ENCODE results near the gene TFDP1.

TFDP1 gene

GRCh38 chr13:113584205-113584869 is at the start of gene TFDP1:
Gene TFDP1, plus strand, starts transcription at chr13:113584753. Its CDS starts 1,085 bp downstream, at chr13:113585838.
- DNase-seq = peak; percentile 92 to 94

DNA sequence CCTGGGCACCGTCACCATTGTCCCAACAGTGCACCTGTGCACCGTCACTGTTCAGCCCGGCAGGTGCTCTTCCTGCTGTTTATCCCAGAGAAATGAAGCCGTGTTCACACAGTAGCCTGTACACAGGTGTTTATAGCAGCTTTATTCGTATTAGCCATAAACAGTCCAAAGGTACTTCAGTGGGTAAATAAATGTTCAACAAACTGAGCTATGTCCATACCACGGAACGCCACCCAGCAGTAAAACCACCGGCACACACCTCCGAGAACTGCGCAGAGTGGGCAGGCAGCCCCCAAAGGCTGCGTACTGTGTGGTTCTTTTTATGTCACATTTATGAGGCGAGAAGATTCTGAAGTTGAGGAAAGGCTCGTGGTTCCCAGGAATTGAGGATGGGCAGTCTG is 49.2 kb upstream of the TFDP1 start:
- DNase-seq = no peak

- DNase-seq = no peak
Observed at GRCh38 chr13:113536461-113537110, 48.0 kb upstream of the TFDP1 start.

- DNase-seq = no peak
Observed at GRCh38 chr13:113537205-113537604, 47.3 kb upstream of the TFDP1 start.

- DNase-seq = no peak
Observed at GRCh38 chr13:113537909-113538688, 46.5 kb upstream of the TFDP1 start.

DNA sequence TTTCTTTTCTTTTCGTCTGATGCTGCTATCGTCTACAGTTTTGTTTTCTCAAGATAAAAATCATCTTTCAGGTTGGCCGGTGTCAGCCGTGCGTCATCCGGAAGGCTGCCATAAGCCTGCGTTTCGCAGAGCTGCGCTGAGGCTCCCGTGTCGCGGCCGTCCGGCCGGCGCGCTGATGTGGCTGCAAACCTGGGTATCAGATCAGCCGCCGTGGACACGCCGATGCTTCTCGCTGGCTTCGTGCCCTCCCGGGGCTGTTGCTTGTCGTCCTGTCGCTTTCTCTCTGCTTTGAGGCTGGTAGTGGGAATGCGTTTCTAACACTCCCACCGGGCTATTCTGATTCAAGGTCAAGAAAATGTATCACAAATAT is 45.9 kb upstream of the TFDP1 start:
- DNase-seq = no peak

GRCh38 chr13:113539176-113539575 is 45.4 kb upstream of the TFDP1 start:
- no peak for DNase-seq

GRCh38 chr13:113539822-113540221 is 44.7 kb upstream of the TFDP1 start:
- no peak for DNase-seq

DNA sequence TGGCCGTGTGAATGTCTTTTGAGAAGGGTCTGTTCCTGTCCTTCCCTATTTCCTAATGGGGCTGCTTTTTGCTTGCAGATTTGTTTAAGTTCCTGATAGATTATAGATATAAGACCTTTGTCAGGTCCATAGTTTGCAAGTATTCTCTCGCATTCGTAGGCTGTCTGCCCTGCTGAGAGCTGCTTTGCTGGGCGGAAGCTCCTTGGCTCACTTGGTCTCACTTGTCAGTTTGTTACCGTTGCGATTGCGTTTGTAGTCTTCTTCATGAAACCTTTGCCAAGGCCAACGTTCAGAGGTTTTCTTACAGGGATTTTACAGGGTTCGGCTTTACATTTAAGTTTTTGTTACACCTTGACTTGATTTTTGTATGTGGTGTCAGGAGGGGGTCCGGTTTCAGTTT is 44.0 kb upstream of the TFDP1 start:
- DNase-seq = no peak

- no peak for DNase-seq
Observed at GRCh38 chr13:113542751-113543424, 41.7 kb upstream of the TFDP1 start.

DNA sequence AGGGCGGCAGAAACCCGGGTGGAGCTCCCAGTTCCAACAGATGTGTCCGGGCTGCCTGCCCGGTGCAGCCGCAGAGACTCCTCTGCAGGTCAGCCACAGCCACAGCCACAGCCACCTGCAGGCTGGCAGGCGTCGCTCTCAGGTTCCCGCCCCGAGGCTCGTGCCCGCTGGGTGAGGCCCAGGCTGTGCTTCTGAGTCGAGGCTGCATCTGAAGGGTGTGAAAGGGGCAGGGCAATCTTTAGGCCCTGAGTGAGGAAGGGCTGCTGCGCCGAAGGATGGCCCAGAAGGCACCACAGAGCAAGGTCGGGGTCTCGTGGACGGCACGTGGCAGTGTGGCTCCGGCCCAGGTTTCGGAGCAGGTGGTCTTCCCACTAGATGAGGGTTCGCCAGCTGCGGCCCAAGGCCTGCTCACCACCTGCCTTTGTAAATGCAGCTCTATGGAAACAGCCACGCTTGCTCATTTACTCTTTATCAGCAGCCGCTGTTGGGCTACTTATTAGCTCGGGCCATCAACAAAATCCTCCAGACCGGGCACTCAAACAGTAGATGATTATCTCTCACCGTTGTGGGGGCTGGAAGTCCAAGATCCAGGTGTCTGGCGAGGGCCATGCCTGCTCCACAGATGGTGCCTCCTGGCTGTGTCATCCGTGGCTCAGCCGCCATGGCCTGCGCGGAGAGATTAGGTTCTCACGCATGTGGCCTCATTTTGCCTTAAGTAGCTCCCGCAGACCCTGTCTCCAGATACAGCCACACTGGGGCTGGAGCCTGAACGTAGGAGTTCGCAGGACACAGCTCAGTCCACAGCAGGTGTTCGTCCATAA is 40.3 kb upstream of the TFDP1 start:
- no peak for DNase-seq

- no peak for DNase-seq
Observed at GRCh38 chr13:113544896-113545295, 39.7 kb upstream of the TFDP1 start.

GRCh38 chr13:113545455-113545930 is 39.1 kb upstream of the TFDP1 start:
- no peak for DNase-seq

- no peak for DNase-seq
Observed at GRCh38 chr13:113545931-113546516, 38.5 kb upstream of the TFDP1 start.

DNA sequence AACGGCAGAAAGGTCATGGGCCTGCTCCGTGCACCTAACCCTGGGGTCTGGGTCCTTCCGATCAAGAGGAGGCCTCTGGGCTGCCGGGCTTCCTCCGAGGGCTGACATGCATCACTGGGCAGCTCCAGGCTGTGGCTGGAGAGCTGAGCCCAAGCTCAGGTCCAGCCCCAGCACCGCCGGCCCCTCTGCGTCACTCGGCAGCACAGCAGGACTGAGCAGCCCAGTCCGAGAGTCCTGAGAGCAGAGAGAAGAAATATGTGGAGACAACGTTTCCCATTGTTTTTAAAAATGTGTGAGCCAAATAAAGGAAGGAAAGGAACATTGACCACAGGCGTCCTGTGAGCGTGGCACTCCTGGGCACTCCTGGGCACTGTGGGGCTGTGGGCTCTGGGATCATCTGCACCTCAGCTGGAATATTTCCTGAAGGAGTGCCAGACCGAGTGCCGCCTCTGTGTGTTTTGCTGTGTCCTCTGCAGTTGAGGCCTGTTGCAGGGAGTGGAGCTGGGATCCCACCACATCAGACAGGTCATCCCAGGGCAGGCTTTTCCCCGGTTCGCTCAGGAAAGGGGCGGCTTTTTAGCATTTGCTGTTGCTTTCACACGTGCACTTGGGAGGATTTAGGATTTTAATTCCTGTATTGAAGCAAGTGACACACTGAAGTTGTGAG is 37.8 kb upstream of the TFDP1 start:
- no peak for DNase-seq

DNA sequence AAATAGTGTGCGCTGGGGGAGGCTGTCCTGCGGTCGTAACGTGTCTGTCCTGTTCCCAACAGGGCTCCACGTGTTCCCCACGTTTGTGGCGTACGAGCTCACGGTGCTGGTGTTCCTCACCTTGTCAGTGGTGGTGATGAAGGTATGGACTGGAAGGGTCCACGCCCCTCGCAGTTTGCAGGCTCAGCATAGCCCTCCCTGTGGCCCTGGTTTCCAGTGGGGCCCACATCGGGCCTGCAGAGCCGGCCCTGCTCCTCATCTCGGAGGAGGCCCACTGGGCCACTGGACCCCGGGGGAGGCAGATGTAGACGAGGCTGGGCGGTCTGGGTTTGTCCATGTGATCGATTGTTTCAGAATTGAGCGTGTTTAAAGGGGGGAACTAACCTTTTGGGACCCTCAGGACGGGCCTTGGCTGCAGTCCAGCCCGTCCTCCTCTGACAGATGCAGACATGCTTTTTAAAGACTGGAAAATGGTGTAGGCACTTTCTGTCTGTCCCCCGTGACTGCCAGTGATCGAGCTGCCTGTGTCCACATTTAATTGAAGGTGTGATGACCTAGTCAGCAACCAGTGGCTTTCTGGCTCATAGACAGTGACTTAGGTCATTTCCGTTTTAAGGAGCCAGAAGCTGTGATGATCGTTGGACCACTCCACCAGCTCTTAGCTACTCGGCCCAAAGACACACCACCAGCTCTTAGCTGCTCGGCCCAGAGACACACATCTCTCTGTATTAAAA is 37.1 kb upstream of the TFDP1 start:
- no peak for DNase-seq

GRCh38 chr13:113548171-113548641 is 36.3 kb upstream of the TFDP1 start:
- DNase-seq = no peak

DNA sequence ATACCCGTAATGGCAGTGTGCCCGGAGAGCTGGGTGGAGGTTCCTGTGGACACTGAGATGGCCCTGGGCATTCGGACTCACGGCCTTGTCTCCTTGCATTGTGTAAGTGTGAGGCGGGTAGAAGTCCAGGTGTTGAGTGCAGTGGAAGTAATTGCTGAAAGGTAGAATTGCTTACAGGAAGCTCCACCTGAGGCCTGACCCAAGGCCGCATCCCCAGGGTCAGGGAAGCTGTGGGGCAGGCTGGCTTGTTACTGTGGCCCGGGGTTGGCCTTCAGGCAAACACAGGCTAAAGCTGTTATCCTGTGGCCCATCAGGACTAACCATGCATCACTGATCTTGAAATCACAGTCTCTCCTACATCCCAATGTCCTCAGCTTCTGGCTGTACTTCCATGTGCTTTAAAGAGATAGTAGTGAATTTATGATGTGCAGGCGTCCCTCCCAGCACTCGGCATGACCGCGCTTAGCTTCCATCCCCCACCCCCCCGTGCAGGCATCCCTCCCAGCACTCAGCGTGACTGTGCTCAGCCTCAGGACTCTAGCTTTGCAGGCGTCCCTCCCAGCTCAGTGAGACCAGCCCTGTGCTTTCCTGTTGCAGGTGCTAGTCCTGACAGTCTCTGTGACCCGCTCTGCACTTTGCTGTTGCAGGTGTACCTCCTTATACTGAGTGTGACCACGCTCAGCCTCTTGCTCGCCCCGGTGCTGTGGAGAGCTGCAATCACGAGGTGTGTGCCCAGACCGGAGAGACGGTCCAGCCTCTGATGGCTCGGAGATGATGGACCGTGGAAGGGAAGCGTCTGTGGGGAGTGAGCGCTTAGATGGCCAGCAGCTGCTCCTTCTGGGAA is 35.6 kb upstream of the TFDP1 start:
- no peak for DNase-seq

- no peak for DNase-seq
Observed at GRCh38 chr13:113550453-113550852, 34.1 kb upstream of the TFDP1 start.
